HL-60 (cell line): ENCODE results near the gene CFAP206.

Experiments used
- DNase-seq, 2 experiments: peaks; one replicate each; pipeline ENCODE4 v3.0.0-alpha.2; 2010 to 2020; ENCODE audit warnings: low read depth in 1 of 2, low spot score in 1 of 2
- H3K27ac ChIP-seq: fragments of 250-450 bp; sonication (Bioruptor Pico); replicated peaks from 2 replicates; pipeline ENCODE4 v1.5.1; 2020; ENCODE audit warnings: mild to moderate bottlenecking, moderate library complexity
- H3K27me3 ChIP-seq: fragments of 250-450 bp; sonication (Bioruptor Pico); 2 replicates; pipeline ENCODE4 v1.5.1; 2021; ENCODE audit warnings: mild to moderate bottlenecking, moderate library complexity; ENCODE audit not compliant: insufficient read depth, poor library complexity, severe bottlenecking
- H3K4me3 ChIP-seq: replicated peaks from 2 replicates; pipeline ENCODE4 v1.5.1; 2011; ENCODE audit warnings: mild to moderate bottlenecking, control low read depth, low read length; ENCODE audit not compliant: insufficient read depth
- GABPA ChIP-seq: IDR thresholded peaks from 2 replicates; pipeline ENCODE4 v1.6.1; 2012; ENCODE audit warnings: low read depth
- POLR2AphosphoS5 ChIP-seq: IDR thresholded peaks from 2 replicates; pipeline ENCODE4 v1.6.1; 2012; ENCODE audit warnings: low read depth
- SPI1 ChIP-seq: IDR thresholded peaks from 2 replicates; pipeline ENCODE4 v1.6.1; 2012; ENCODE audit warnings: low read depth, mild to moderate bottlenecking, borderline replicate concordance
- long read RNA-seq: library from polyadenylated mRNA; unstranded; transcript quantifications from one replicate; pipeline ENCODE4 v2.0.0, GENCODE V29; 2020
- TF ChIP-seq, protein P1 (sequence below): IDR thresholded peaks from 2 replicates; pipeline ENCODE4 v1.6.1; 2012; ENCODE audit warnings: low read depth; ENCODE audit not compliant: insufficient replicate concordance
- TF ChIP-seq, protein P2 (sequence below): IDR thresholded peaks from one replicate; pipeline ENCODE4 v1.5.1; 2011; ENCODE audit warnings: low read length, control low read depth, inconsistent platforms; ENCODE audit not compliant: insufficient read depth

CFAP206 gene, protein sequence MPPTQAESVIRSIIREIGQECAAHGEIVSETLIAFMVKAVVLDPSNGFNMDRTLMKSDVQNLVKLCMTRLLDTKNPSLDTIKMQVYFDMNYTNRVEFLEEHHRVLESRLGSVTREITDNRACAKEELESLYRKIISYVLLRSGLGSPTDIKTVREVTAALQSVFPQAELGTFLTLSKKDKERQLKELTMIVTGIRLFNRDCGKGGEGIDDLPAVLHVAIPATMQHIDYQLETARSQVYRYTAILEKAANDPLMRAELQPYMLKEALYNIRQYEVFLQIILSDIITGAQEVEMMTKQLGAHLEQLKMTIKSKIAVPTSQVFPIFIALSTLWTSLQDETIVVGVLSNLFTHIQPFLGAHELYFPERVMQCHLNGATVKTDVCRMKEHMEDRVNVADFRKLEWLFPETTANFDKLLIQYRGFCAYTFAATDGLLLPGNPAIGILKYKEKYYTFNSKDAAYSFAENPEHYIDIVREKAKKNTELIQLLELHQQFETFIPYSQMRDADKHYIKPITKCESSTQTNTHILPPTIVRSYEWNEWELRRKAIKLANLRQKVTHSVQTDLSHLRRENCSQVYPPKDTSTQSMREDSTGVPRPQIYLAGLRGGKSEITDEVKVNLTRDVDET
- long read RNA-seq = 0 reads

DNA sequence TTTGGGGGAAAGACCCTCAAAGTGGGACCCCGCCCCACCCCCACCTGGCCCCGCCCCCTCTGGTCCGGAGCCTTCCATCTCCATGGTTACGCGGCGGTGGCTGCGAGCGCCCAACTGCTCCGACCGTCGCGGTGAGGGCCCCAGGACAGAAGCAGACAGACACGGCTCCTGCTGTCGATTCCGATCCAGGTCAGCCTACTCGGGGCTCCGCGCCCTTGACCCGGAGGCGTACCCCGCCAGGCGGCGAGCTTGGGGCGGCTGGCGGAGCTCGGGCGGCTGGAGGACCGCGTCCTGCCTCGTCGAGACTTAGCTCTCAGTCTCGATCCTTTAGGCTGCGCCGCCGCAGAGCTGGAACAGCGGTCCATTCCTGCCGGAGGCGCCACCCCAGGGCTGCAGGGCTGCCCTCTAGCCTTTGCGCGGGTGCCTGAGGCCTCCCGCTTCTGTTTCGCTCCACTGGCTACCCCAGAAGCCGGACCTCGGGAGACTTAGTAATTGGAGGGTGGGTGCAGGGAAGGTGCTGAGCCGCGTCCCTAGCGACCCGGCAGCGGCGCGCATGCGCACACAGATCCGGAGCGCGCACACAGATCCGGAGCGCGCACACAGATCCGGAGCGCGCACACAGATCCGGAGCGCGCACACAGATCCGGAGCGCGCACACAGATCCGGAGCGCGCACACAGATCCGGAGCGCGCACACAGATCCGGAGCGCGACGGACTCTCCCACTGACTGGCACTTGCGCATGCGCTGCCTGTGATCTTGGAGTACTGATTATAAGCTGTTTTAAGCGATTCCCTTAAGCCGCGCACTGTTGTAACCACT, at the start of gene CFAP206:
TSS of gene CFAP206 (plus strand) at position 72 of the 820 bp plus-strand sequence. CDS start 1,868 bp downstream, outside the sequence.
- DNase-seq = peak; percentile 61 to 72
- Histone ChIP-seq H3K27me3 (no peaks in the 10 kb centered on the region), H3K4me3 (peak within 1 kb of the TSS; percentile 96), H3K27ac (peak within 1 kb of the TSS; percentile 74)
- TF ChIP-seq POLR2AphosphoS5 = no peak
- TF ChIP-seq, protein P1, sequence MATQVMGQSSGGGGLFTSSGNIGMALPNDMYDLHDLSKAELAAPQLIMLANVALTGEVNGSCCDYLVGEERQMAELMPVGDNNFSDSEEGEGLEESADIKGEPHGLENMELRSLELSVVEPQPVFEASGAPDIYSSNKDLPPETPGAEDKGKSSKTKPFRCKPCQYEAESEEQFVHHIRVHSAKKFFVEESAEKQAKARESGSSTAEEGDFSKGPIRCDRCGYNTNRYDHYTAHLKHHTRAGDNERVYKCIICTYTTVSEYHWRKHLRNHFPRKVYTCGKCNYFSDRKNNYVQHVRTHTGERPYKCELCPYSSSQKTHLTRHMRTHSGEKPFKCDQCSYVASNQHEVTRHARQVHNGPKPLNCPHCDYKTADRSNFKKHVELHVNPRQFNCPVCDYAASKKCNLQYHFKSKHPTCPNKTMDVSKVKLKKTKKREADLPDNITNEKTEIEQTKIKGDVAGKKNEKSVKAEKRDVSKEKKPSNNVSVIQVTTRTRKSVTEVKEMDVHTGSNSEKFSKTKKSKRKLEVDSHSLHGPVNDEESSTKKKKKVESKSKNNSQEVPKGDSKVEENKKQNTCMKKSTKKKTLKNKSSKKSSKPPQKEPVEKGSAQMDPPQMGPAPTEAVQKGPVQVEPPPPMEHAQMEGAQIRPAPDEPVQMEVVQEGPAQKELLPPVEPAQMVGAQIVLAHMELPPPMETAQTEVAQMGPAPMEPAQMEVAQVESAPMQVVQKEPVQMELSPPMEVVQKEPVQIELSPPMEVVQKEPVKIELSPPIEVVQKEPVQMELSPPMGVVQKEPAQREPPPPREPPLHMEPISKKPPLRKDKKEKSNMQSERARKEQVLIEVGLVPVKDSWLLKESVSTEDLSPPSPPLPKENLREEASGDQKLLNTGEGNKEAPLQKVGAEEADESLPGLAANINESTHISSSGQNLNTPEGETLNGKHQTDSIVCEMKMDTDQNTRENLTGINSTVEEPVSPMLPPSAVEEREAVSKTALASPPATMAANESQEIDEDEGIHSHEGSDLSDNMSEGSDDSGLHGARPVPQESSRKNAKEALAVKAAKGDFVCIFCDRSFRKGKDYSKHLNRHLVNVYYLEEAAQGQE = no peak
- TF ChIP-seq SPI1 = no peak
- TF ChIP-seq, protein P2, sequence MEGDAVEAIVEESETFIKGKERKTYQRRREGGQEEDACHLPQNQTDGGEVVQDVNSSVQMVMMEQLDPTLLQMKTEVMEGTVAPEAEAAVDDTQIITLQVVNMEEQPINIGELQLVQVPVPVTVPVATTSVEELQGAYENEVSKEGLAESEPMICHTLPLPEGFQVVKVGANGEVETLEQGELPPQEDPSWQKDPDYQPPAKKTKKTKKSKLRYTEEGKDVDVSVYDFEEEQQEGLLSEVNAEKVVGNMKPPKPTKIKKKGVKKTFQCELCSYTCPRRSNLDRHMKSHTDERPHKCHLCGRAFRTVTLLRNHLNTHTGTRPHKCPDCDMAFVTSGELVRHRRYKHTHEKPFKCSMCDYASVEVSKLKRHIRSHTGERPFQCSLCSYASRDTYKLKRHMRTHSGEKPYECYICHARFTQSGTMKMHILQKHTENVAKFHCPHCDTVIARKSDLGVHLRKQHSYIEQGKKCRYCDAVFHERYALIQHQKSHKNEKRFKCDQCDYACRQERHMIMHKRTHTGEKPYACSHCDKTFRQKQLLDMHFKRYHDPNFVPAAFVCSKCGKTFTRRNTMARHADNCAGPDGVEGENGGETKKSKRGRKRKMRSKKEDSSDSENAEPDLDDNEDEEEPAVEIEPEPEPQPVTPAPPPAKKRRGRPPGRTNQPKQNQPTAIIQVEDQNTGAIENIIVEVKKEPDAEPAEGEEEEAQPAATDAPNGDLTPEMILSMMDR = no peak
- no peak for TF ChIP-seq GABPA

DNA sequence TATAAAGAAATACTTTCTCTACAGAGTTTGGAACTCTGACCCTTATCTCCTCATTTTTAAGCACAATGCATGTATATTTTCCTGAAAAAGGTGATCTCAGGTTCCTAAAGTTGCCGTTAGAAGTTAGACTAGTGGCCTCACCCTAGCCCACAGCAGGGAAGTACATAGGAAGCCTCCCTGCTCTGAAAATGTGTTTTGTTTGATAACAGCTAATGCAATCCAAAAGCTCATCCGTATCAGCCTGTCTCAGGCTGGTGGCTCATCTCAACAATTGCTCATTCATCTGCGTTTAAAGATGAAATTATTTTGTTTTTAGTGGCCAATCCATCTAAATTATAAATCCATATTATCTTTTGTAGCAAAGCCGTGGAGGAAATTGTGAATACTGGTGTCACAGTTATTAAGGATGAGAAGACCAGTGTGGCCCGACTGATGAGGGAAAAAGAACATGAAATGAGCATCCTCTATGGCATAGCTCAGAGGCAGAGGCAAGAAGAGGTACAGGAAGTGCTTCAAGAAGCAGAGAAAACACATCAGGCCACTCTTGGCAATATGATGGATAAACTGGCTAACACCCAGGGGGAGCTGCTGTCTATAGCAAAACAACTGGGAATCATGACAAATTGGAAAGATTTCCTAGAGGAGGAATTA, 43.0 kb upstream of the CFAP206 start:
- H3K27me3 ChIP-seq = no peaks in the 10 kb centered on the region
- TF ChIP-seq POLR2AphosphoS5 (no peak), GABPA (no peak), SPI1 (no peak)
- TF ChIP-seq, protein P1 = no peak
- TF ChIP-seq, protein P2 = no peak
- no peak overlapping the region for H3K4me3 ChIP-seq
- no peak overlapping the region for H3K27ac ChIP-seq
- no peak for DNase-seq

DNA sequence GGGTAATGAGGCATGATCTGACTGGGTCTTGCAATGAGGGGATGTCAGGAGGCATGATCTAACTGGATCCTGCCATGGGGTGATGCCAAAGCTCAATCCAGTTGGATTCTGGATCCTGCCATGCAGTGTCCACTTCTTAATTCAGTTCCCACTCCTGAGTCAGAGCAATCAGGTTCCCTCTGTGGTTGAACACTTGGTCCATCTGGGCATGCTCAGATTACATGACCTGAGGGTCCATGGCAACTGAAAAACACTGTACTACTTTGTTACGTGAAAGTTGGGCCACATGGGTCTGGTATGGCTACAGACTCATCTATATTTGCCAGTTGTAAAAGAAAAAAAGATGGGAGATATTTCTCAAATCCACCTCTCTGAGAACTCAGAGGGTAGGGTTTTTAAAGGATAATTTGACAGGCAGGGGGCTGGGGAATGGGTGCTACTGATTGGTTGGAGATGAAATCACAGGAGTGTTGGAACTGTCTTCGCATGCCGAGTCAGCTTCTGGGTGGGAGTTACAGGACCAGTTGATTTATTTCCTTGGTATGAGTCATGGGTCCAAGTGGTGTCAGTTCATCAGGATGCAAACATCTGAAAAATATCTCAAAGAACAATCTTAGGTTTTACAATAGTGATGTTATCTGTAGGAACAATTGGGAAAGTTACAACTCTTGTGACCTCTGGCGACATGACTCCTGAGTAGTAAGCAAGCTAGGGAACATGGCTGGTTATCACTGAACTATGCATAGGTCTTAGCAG, 41.5 kb upstream of the CFAP206 start:
- no peaks in the 10 kb centered on the region for H3K27me3 ChIP-seq
- no peak overlapping the region for H3K27ac ChIP-seq
- TF ChIP-seq POLR2AphosphoS5 = no peak
- TF ChIP-seq, protein P1 = no peak
- DNase-seq = no peak
- no peak overlapping the region for H3K4me3 ChIP-seq
